T-helper 9 cell (primary cell): Measurements from ENCODE around the gene RAVER2.

ENCODE experiments used
- DNase-seq: peaks from one replicate; pipeline ENCODE4 v3.0.0-alpha.2; 2020

RAVER2 gene

GRCh38 chr1:64878931-64879611 is 134.2 kb downstream of the RAVER2 start:
- DNase-seq, result no peak

GRCh38 chr1:64880449-64880848 is 135.6 kb downstream of the RAVER2 start:
- DNase-seq, result no peak

GRCh38 chr1:64881281-64881680 is 136.4 kb downstream of the RAVER2 start:
- DNase-seq, result no peak
